Epithelial cell of esophagus (primary cell): Measurements from ENCODE around the gene PDGFB.

ENCODE experiments used
- DNase-seq: peaks from one replicate; pipeline ENCODE4 v3.0.0; 2010; ENCODE audit warnings: low read depth
- H3K4me3 ChIP-seq: 2 replicates; pipeline ENCODE4 v1.5.1; 2011; ENCODE audit warnings: mild to moderate bottlenecking, low read length, control low read depth
- TF ChIP-seq, protein P1 (sequence below): IDR thresholded peaks from 2 replicates; pipeline ENCODE4 v1.5.1; 2011; ENCODE audit warnings: low read depth, mild to moderate bottlenecking, low read length, control low read depth, inconsistent platforms; ENCODE audit not compliant: insufficient read depth; ENCODE audit errors: missing control alignments

PDGFB gene

DNA sequence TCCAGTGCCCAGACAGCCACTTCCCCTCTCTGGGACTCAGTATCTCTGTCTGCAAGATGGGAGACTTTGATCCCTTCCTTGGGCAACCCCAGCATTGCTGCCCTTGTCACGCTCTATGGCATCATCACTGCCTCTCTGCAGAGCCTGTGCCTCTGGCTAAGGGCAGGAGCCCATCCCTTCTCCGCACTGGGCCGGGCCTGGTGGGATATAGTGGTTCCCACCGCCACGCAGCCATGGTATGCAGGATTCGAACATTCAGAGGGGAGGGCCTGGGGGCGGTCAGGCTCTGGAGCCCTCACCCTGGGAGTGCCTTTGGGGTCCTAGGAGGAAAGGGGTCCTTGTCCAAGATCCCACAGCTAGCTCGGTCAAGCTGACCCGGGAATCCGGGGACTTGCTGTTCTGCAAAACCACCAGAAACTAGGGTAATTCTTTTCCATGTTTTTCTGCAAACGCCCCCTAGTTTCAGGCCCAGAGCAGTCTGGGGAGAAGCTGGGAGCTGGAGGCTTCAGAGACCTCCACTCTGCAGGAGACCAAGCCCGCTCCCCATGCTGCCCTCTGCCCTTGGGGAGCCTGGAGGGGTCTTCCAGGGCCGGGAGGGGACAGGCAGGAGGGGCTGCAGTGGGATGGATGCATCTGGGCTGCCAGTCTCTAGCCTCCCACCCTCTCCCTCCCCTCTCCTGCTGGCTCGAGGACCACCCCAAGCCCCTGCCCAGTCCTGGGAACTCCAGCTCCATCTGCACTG is 67.9 kb downstream of the PDGFB start:
- no peak overlapping the region for H3K4me3 ChIP-seq
- DNase-seq, result no peak
- TF ChIP-seq, protein P1, sequence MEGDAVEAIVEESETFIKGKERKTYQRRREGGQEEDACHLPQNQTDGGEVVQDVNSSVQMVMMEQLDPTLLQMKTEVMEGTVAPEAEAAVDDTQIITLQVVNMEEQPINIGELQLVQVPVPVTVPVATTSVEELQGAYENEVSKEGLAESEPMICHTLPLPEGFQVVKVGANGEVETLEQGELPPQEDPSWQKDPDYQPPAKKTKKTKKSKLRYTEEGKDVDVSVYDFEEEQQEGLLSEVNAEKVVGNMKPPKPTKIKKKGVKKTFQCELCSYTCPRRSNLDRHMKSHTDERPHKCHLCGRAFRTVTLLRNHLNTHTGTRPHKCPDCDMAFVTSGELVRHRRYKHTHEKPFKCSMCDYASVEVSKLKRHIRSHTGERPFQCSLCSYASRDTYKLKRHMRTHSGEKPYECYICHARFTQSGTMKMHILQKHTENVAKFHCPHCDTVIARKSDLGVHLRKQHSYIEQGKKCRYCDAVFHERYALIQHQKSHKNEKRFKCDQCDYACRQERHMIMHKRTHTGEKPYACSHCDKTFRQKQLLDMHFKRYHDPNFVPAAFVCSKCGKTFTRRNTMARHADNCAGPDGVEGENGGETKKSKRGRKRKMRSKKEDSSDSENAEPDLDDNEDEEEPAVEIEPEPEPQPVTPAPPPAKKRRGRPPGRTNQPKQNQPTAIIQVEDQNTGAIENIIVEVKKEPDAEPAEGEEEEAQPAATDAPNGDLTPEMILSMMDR, result no peak

DNA sequence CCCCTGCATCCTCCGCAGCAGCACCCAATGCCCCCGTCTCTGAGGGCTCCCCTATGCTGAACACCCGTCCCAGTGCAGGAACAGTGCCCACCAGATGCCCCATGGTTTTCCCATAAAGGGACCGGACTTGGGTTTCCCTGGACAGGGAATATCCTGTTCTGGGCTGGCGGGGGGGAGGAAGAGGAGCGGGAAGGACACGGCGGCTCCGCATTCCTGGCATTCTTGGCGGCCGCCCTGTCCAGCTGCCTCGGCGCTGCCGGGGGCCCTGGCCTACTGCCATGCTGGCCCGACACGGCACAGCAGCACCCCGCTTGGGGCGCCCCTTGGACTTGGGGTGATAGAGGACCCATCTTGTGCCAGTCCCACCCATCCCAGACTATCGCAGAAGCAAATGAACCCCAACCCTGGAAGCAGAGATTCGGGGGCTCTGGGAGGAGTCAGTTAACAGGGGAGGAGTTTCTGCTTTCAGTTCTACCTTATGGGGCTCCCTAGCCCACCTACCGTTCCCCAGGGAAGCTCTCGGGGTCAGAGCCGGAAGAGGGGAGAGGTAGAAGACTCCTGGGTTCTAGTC is 68.6 kb downstream of the PDGFB start:
- TF ChIP-seq, protein P1, result no peak
- no peak overlapping the region for H3K4me3 ChIP-seq
- DNase-seq, result peak; percentile 38

DNA sequence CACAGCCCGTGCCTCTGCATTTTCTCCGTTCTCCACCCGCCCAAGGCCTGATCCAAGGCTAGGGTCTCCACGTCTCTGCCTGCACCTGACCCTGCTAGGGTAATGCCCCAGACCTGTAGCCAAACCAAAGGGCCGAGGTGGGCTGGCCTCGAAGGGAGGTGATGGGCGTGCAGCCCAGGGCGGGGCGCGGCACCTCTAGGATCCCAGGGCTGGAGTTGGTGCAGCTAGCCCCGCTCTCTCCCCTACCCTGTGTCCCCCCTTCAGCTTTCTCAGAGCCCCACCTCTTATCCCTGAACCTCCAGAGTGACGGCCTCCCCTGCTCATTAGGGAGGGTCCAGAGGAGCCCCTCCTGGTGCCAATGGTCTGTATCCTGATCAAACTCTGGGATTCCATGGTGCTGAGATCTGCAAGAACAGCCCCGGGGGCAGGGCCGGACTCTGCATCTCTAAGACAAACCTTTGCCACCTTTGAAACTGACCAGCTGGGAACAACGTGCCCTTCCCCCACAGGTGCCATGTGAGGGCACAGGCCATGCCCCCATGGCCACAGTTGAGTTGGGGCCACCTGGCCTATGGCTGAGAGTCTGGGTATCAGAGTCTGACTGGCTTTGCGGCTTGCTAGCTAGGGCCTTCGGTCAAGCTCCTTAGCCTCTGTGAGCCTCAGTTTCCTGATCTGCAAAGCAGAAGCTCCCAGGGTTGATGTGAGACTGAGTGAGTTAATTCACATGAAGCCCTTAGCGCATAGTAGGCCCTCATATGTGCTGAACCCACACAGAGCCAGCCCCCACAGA is 69.2 kb downstream of the PDGFB start:
- DNase-seq, result no peak
- TF ChIP-seq, protein P1, result no peak
- no peak overlapping the region for H3K4me3 ChIP-seq

DNA sequence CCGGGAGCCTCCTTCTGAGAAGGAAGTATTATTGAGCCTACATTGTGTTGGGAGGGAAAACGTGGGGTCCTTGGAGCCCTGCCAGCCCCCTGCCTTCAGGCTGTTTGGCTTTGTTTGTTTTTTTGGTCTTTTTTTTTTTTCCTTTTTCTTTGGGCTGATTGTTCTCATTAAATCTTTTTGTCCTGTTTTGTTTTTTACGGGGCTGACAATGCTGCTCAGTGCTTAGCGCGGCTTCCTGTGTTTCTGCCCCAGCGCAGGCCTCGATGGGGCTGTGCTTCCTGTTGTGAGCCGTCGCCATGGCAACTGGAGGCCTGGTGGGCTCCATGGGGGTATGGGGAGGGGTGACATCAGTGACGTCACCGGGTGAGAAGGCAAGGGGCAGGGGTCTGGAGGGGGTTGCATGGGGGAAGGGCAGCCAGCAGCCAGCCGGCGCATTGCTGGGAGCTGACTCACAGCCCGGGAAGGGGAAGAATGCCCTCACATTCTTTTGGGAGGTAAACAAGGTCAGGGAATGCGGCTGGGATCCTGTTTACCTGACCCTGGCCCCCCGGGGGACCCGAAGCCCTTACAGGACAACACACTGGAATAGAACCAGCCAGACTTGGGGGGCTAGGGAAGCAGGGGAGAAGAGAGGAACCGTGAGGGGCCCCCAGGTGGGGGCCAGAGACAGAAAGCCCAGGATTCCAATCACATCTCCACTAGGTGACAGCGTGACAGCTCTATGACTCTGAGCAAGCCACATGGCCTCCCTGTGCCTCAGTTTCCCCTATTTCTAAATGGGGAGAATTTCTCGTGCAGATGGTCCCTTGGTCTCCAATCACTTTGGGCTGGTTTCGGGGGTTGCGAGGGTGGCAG is 70.1 kb downstream of the PDGFB start:
- TF ChIP-seq, protein P1, result no peak
- H3K4me3 ChIP-seq, result no peak overlapping the region
- DNase-seq, result peak; percentile 62

DNA sequence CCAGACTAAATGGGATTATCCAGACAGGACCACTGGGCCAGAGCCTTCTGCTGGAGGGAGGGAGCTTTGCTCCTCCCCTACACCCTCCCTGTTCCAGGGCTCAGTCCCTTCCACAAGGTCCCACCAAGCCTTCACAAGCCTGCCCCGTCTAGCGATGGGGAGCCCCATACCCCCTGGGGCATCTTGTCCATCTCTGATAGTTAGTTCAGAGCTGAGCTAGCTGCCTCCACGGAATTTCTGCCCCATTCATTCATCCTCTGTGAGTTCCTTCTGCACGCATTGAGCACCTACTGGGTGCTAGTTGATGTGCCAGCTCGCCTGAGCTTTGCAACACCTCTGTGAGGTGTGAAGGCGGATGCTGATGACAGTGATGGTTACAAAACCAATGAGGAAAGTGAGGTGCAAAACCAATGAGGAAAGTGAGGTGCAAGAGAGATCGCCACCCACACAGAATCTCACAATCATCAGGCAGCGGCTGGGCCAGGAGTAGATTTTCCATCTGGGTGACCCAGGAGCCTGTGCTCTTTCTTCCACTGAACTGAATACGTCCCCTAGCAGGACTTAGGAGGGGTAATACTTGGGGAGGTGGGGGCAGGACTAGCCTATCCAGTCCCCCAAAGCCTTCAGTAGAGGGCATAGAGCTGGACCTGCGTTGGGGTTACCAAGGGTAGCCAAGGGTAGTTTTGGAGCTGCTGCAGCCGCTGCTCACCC is 70.8 kb downstream of the PDGFB start:
- H3K4me3 ChIP-seq, result no peak overlapping the region
- DNase-seq, result no peak
- TF ChIP-seq, protein P1, result no peak
